ENCODE results near the gene CHRNB1.

CHRNB1 gene

GRCh38 chr17:7404737-7405349 lies 40.0 kb upstream of the CHRNB1 start:
- TF ChIP-seq CTCF (IDR thresholded peaks at IDR 0.05; ENCODE audit: low read depth, low read length) = no peak
- H3K4me3 ChIP-seq (ENCODE audit: low read depth, low read length) = peak overlapping the region; percentile 75

GRCh38 chr17:7405350-7406234 lies 39.3 kb upstream of the CHRNB1 start:
- no peak for TF ChIP-seq CTCF (IDR thresholded peaks at IDR 0.05; ENCODE audit: low read depth, low read length)
- peak overlapping the region; percentile 75 for H3K4me3 ChIP-seq (ENCODE audit: low read depth, low read length)

- TF ChIP-seq CTCF (IDR thresholded peaks at IDR 0.05; ENCODE audit: low read depth, low read length) = no peak
- H3K4me3 ChIP-seq (ENCODE audit: low read depth, low read length) = peak overlapping the region; percentile 75
Observed at GRCh38 chr17:7406235-7406825, 38.5 kb upstream of the CHRNB1 start.

GRCh38 chr17:7407082-7407481 lies 37.8 kb upstream of the CHRNB1 start:
- no peak overlapping the region for H3K4me3 ChIP-seq (ENCODE audit: low read depth, low read length)
- no peak for TF ChIP-seq CTCF (IDR thresholded peaks at IDR 0.05; ENCODE audit: low read depth, low read length)

GRCh38 chr17:7407485-7408251 lies 37.2 kb upstream of the CHRNB1 start, which contains the start of gene NLGN2:
Gene NLGN2 (plus strand): TSS chr17:7407845. CDS start chr17:7408256, 411 bp downstream.
- no peak for TF ChIP-seq CTCF (IDR thresholded peaks at IDR 0.05; ENCODE audit: low read depth, low read length)
- H3K4me3 ChIP-seq (ENCODE audit: low read depth, low read length) = no peak within 1 kb of the TSS

- no peak overlapping the region for H3K4me3 ChIP-seq (ENCODE audit: low read depth, low read length)
- TF ChIP-seq CTCF (IDR thresholded peaks at IDR 0.05; ENCODE audit: low read depth, low read length) = no peak
Observed at GRCh38 chr17:7408252-7408727, 36.6 kb upstream of the CHRNB1 start.

Data from WI38 (cell line).